ENCODE results near the gene HOXC6.
A peak's percentile ranks its signal among the peaks of the same experiment; 100 is the strongest.

The HOXC6 gene

DNA sequence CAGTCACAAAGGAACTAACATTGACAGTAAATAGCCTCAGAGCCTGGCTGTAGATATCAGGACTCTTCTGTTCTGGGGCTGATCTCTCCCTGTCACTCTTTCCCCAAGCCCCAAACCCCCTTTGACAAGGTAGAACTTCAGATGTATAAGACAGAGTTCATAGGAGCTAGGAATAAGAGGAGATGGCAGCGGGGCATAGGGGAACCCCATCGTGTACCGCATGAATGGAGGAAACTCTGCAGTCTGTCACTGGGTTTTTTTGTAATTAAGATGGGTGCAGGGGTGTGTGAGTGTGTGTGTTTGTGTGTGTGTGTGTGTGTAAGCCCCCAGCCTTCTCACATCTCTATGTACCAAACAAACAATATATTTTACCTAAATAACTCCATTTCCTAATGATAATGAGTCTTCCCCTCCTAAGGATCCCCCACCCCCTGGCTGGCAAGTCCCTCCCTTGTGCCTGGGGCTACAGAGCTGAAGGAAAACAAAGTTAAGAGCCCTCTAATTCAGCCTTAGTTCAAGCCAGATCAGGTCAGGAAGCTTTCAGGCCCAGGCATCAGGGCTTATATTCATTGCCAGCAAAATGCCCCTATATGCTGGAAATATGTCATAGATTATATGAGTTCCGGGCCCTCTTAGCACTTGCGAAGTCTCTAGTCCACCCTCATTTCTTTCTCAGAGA lies 16.3 kb downstream of the HOXC6 start:
- no peak for DNase-seq

DNA sequence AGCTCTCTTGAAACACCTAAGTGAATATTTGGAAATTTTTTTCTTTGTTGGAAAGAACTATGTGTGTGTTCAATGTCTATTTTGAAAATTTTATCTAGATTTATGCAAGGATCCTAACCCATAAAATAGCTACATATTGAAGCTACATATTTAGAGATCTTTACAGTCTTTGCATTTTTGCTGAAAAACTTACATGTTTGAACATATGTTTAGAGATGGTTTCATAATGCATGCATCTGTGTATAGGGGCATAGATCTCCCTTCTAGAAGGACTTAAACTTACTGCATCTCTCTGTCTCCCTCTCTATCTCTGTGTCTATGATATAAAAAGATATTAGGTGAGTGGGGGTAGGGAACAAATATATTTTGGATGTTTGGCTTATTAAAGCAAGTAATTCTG lies 17.2 kb downstream of the HOXC6 start:
- DNase-seq, result no peak

DNA sequence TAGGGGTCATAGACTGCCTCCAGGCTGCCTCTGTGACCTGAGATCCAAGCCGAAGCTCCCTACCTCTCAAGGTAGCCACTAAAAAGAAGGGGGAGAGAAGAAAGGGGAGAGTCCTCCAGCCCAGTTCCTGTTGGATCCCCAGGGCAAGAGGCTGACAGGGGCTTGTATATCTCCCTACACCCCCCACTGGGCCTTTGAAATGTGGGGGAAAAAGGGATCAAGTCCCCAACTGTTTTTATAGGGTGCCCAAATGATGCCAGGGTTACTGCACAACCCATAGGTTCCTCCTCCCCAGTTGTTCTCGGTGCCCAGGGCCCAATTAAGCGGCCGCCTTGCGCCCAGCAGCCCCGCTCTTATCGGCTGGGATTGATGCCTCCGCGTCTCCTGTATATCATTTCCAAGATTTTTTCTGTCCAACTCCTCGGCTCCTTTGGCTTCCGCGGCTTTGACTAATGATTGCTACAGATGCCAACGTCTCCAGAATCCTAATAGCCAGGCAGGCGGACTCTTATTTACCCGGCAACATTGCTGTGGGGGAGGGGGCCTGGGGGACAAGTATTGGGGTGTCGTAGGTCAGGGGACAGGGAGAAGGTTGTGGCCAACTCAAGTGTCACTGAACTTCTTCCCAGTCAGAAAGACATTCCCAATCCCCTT lies 17.8 kb downstream of the HOXC6 start:
- no peak for DNase-seq

DNA sequence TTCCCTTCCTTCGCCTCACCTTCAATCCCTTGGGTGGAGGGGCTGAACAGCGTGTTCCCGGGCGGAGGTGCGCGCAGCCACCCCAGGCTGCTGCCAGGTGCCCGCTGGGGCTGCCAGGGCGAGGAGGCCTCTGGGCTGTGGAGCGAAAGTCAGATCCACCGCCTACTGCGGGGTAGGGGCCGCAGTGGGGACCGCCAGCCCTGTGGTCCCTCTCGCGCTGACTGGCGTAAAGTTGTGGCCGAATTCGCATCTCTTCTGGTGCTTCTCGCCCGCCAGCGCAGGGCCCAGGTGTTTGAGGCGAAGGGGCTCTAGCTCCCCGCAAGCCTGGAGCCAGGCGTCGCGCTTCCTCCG lies 18.5 kb downstream of the HOXC6 start:
- DNase-seq, result no peak

GRCh38 chr12:54047160-54047963 lies 19.1 kb downstream of the HOXC6 start:
- no peak for DNase-seq

DNA sequence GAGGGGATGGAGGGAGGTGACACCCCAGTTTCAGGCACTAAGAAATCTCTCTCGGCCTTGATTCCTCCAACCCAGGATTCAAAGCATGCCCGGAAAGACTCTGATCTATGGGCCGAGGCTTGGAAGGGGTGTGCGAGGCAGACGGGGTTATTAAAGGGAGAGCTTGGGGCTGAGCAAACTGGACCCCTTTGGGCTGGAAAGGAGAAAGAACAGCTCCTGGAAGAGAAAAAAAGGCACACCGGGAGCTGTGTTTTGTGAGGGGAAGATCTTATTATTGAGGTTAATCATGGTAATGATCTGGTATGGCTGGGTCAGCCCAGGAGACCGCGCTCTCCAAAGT lies 19.7 kb downstream of the HOXC6 start:
- no peak for DNase-seq

- DNase-seq, result no peak
Measured at GRCh38 chr12:54048406-54049093, 20.3 kb downstream of the HOXC6 start.

DNA sequence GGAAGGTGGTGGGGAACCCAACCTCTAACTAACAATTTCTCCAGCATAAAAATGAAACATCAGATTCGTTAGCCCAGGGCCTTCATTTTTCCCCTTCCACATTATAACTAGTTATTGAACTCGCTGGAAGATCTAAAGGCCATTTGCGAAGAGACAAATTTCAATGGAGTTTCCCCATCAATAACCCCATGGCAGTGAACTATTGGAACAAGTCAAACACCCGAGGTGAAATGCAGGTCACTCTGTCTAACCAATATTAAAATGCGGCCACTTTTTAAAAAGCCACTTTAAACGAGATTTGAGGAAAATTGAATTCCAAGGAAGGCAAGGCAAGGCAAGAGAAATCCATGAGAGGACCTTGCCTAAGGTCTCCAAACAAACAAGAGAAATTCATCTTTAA lies 20.9 kb downstream of the HOXC6 start:
- DNase-seq, result no peak

- no peak for DNase-seq
Measured at GRCh38 chr12:54050482-54050810, 22.2 kb downstream of the HOXC6 start.

GRCh38 chr12:54051026-54051842 lies 23.0 kb downstream of the HOXC6 start:
- no peak for DNase-seq

- DNase-seq, result peak; percentile 35
Measured at GRCh38 chr12:54051874-54052437, 23.7 kb downstream of the HOXC6 start.

GRCh38 chr12:54052438-54053002 lies 24.3 kb downstream of the HOXC6 start:
- no peak for DNase-seq

DNA sequence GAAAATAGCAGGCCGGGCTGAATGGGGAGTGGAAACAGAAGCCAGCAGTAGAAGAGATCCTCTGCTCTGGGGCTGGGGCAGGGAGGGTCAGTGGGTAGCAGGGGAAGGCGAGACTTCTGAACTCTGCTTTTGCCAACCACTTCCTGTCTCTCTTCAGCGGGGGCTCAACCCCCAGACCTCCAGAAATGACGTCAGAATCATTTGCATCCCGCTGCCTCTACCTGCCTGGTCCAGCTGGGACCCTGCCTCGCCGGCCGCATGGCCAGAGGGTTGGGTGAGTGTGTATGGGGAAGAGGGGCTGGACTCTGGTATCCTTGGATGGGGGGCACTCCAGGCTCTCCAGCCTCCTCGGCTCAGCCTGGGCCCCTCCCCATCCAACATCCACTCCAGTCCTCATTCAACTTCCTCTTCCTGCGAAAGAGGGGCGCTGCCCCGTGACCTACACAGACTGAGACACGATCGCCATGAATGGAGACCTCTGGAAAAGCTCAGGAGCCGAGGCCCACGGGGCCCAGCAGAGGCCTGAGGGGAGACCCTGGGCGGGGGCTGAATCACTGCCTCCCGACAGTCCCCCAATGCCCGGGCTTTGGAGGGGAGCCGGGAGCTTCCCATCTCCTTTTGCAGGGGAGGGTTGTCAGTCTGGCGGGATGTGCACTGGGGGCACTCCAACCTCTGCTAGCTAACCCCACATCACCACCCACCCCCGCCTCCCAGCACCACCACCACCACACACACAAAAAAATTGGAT lies 24.9 kb downstream of the HOXC6 start:
- DNase-seq, result no peak

DNA sequence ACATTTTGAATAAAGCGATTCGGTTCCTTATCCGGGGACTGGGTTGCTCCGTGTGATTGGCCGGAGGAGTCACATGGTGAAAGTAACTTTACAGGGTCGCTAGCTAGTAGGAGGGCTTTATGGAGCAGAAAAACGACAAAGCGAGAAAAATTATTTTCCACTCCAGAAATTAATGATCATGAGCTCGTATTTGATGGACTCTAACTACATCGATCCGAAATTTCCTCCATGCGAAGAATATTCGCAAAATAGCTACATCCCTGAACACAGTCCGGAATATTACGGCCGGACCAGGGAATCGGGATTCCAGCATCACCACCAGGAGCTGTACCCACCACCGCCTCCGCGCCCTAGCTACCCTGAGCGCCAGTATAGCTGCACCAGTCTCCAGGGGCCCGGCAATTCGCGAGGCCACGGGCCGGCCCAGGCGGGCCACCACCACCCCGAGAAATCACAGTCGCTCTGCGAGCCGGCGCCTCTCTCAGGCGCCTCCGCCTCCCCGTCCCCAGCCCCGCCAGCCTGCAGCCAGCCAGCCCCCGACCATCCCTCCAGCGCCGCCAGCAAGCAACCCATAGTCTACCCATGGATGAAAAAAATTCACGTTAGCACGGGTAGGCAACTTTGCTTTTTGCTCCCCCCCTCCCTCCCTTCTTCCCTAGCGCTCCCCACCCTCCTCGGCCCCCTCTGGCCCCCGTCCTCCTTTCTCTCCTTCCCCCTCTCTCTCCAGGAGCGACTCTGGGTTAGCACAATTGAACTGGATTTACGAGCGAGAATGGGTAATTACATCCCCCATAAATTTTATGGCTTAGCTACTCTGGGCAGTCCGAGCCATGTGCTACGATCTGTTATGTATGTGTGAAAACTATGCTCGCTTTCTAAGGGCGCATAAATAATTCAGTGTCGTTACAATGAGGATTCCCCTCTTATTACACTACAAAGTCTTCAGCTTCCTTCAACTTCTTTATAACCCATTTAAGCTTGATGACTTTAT lies 25.8 kb downstream of the HOXC6 start, which contains the start of gene HOXC4:
TSS of gene HOXC4 (plus strand) at position 85 of the 991 bp plus-strand sequence. CDS start at position 173, 88 bp downstream.
- DNase-seq, result no peak

- DNase-seq, result no peak
Measured at GRCh38 chr12:54054742-54055194, 26.5 kb downstream of the HOXC6 start.

- DNase-seq, result no peak
Measured at GRCh38 chr12:54055552-54055951, 27.3 kb downstream of the HOXC6 start.

- no peak for DNase-seq
Measured at GRCh38 chr12:54056110-54056509, 27.9 kb downstream of the HOXC6 start.

- no peak for DNase-seq
Measured at GRCh38 chr12:54058128-54058768, 30.0 kb downstream of the HOXC6 start.

GRCh38 chr12:54059668-54060067 lies 31.4 kb downstream of the HOXC6 start:
- DNase-seq, result no peak

Measured in NCI-H1417 treated with DMSO at 0.1 percent for 48 hours (cell line).